ENCODE measurements around the gene RIMBP2.

DNA sequence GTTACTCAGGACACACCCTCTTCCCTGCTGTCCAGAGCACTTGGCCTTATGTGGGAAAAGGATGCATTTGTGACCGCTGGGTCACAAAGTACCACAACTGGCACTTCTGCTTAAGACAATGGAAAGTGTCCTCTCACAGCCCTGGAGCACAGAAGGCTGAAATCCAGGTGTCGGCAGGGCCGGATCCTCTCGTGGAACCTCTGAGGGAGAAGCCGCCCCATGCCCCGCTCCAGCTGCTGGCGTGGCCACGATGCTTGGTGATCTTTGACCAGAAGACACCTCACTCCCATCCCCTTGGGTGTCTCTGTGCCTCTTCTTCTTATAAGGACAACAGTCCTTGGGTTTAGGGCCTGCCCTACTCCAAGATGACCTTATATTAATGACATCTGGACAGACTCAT is 221.4 kb downstream of the RIMBP2 start:
- TF ChIP-seq CTCF (IDR thresholded peaks at IDR 0.05; ENCODE audit: insufficient read depth, low read length) (no peak), GABPA (IDR thresholded peaks at IDR 0.05; ENCODE audit: low read depth) (no peak)

Data from HL-60 (cell line).